A549 treated with Mapracorat at 1 μM for 4 hours (cell line): Measurements from ENCODE around the gene C1orf141. TPM values are rescaled to one million over a fixed set of nuclear protein-coding genes. Genes with fewer than 3 reads are reported as not detected.

Experiments used
- total RNA-seq: library from RNA; stranded (reverse); fragments of 200-300 nt; extraction: Qiagen RNA extraction; gene quantifications from 5 replicates; pipeline ENCODE4 v1.2.3, GENCODE V29; 2022

The C1orf141 gene
- not detected in 5 replicates for total RNA-seq

DNA sequence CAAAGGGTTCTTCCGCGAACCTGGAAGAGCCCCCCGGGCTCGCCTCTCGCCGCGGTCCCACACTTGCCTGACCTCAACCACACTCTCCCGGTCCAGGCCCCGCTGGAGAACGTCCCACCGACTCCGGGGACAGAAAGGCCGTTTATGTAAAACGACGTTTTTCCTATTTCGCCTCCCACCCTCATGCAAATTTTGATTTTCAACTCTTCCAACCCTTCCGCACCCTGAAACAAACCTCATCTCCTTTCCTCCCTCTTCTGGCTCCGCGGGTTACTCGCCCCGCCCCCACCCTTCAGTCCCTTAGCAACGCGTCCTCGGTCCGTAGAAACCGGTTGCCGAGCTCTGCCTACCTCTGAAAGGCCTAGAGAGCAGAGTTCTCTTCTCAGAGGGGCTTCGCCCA lies at the start of gene C1orf141:
C1orf141 (minus strand) TSS at position 276 of the 400 bp plus-strand sequence. CDS start 7,730 bp downstream, outside the sequence.

DNA sequence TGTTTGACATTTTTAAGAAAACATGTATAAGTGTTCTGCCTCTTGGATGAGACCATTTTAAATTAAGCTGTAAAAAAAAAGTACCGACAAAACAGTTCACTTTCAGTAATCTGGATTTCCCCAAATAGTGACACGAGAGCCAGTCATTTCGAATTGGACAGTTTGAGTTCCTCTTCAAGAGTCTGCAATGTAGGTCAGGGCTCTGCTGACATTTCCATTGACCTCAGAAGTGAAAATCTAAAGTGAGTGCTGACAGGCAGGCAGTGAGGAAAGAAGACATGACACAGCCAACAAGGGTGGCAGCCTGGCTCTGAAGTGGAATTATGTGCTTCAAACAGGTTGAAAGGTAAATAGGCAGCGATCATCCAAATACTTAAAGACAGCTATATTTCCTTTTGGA lies 31.4 kb upstream of the C1orf141 start, which contains the start of gene IL23R:
IL23R (plus strand) TSS at position 259 of the 400 bp plus-strand sequence. CDS start 1,667 bp downstream, outside the sequence.

DNA sequence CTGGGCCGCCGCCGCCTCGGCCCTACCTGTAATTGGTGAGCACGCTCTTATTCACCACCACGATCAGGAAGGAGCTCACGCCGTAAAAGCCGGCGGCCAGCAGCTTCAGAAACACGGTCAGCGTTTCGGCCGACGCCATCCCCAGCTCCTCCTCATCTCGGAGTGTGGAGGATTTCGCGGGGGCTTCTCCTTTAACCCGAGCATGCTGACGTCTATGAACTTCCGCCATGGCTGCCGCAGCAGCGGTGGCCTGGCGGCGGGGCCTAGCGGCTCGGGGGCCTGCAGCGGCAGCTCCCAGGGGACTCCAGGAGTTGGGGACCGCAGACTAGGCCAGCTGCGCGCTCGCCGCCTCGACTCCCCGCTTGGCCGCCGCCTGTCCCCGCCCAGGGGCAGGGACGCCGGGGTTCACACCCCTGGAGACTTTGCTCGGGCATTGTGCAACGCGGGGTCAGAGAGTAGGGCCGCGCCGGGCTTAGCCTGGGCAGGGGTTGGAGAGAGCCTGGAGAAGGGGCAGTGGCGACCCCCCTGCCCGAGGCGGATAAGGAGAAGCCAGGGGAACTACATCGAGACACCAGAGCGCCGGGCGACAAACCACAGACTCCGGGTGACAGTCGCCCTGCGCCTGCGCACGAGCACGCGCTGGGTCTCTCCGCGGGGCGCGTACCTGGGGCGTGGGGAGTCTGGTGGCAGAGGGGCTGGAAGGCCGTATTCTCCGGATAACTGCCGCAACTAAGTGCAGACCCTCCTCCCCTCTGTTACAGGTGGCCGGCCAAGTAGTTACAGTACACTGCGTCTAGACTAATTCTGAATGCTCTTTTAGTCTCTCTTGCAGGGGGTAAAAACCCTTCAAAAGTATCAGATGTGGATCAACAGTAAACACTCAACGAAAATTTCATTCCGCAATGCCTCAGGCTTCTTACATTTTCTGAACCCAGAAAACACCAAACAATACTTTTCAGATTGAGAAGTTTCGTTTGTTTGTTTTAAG lies 80.7 kb downstream of the C1orf141 start, which contains the start of gene SLC35D1:
SLC35D1 (minus strand) TSS at position 364 of the 988 bp plus-strand sequence; CDS start at position 229, 135 bp downstream.

Other genes starting within 250 kb of the C1orf141 start
- gene DNAI4, start 210.1 kb downstream of the C1orf141 start, total RNA-seq = 0.51 to 2.7 TPM (median 0.70 TPM) in 5 replicates
- gene MIER1, start 210.0 kb downstream of the C1orf141 start, total RNA-seq = 8.4 to 11.9 TPM (median 10.1 TPM) in 5 replicates
- 6.6 to 7.9 TPM (median 7.6 TPM) in 5 replicates for gene SLC35D1, start 80.8 kb downstream of the C1orf141 start, total RNA-seq
- gene IL23R, start 31.5 kb upstream of the C1orf141 start, total RNA-seq = not detected in 5 replicates
- gene IL12RB2, start 172.9 kb upstream of the C1orf141 start, total RNA-seq = 0.05 to 0.18 TPM (median 0.10 TPM) in 5 replicates